Posterior vena cava (tissue), 2 donors: Measurements from ENCODE around the gene TTC28. TPM values are rescaled to one million over a fixed set of nuclear protein-coding genes. Genes with fewer than 3 reads are reported as not detected.

Experiments used
- DNase-seq: peaks from one replicate; pipeline ENCODE4 v3.0.0-alpha.2; 2020; ENCODE audit warnings: low spot score
- intact Hi-C, 2 donors: fragments of 100-400 bp; cut with DNase I; formaldehyde crosslinking; loops; one replicate each; pipeline versions ENCODE4 v1.14.1 to v1.14.2; 2022 to 2023
- total RNA-seq, 2 donors: library from RNA; stranded (reverse); fragmentation: NEBNext Ultra II Directional; extraction: Animal tissue kit (Norgen Biotek cat#: 25700); gene quantifications; one replicate each; pipeline ENCODE4 v1.2.1, GENCODE V29; 2021
- donor health status: DM: yes; HTN: yes; CAD: no.
- donor health status: DM: yes; HTN: yes; CAD: no.

Gene TTC28
- total RNA-seq, 2 donors from 2014 or later, result 36.6 to 51.2 TPM

- intact Hi-C loops, result no loop called here
These were observed 399.8 kb downstream of the TTC28 start for GRCh38 chr22:28279888-28280287.

GRCh38 chr22:28269277-28269676 lies 410.4 kb downstream of the TTC28 start:
- DNase-seq, result no peak
- intact Hi-C loops, result no loop called here

More at GRCh38 chr22:28279888-28280287, 399.8 kb downstream of the TTC28 start:
- no peak for DNase-seq

GRCh38 chr22:28268850-28269249 lies 410.8 kb downstream of the TTC28 start:
- DNase-seq, result no peak
- intact Hi-C loops, result no loop called here

GRCh38 chr22:28268171-28268570 lies 411.5 kb downstream of the TTC28 start:
- DNase-seq, result no peak
- intact Hi-C loops, result no loop called here

GRCh38 chr22:28260619-28261018 lies 419.0 kb downstream of the TTC28 start:
- no peak for DNase-seq
- intact Hi-C loops, result no loop called here

- intact Hi-C loops, result no loop called here
- DNase-seq, result no peak
These were observed 419.8 kb downstream of the TTC28 start for GRCh38 chr22:28259774-28260312.

- no peak for DNase-seq
- intact Hi-C loops, result no loop called here
These were observed 425.2 kb downstream of the TTC28 start for GRCh38 chr22:28254396-28254795.

- intact Hi-C loops, result no loop called here
- no peak for DNase-seq
These were observed 427.1 kb downstream of the TTC28 start for GRCh38 chr22:28252539-28252938.

GRCh38 chr22:28250036-28250695 lies 429.5 kb downstream of the TTC28 start:
- DNase-seq, result no peak
- intact Hi-C loops, result no loop called here

GRCh38 chr22:28249402-28249801 lies 430.2 kb downstream of the TTC28 start:
- intact Hi-C loops, result no loop called here
- no peak for DNase-seq

- no peak for DNase-seq
- intact Hi-C loops, result no loop called here
These were observed 431.8 kb downstream of the TTC28 start for GRCh38 chr22:28247667-28248363.

GRCh38 chr22:28247136-28247535 lies 432.5 kb downstream of the TTC28 start:
- intact Hi-C loops, result no loop called here
- DNase-seq, result no peak

- DNase-seq, result no peak
- intact Hi-C loops, result no loop called here
These were observed 433.2 kb downstream of the TTC28 start for GRCh38 chr22:28246397-28246796.

- intact Hi-C loops, result no loop called here
- DNase-seq, result no peak
These were observed 433.9 kb downstream of the TTC28 start for GRCh38 chr22:28245579-28246224.

GRCh38 chr22:28244757-28245156 lies 434.9 kb downstream of the TTC28 start:
- intact Hi-C loops, result no loop called here

GRCh38 chr22:28243539-28243938 lies 436.1 kb downstream of the TTC28 start:
- DNase-seq, result no peak
- intact Hi-C loops, result no loop called here

More at GRCh38 chr22:28244757-28245156, 434.9 kb downstream of the TTC28 start:
- DNase-seq, result no peak

- intact Hi-C loops, result no loop called here
- no peak for DNase-seq
These were observed 437.9 kb downstream of the TTC28 start for GRCh38 chr22:28241656-28242290.

- intact Hi-C loops, result loop anchor here in 1 of 2 donors (5.0 kb wide), 1 partner anchor 1158 kb away; no protein-coding TSS in a partner anchor
- no peak for DNase-seq
These were observed 439.7 kb downstream of the TTC28 start for GRCh38 chr22:28239941-28240340.

GRCh38 chr22:28237783-28238182 lies 441.9 kb downstream of the TTC28 start:
- intact Hi-C loops, result loop anchor here in 1 of 2 donors (5.0 kb wide), 1 partner anchor 1155 kb away; no protein-coding TSS in a partner anchor
- no peak for DNase-seq

GRCh38 chr22:28237112-28237511 lies 442.5 kb downstream of the TTC28 start:
- intact Hi-C loops, result loop anchor here in 1 of 2 donors (5.0 kb wide), 1 partner anchor 1155 kb away; no protein-coding TSS in a partner anchor

More at GRCh38 chr22:28237112-28237511, 442.5 kb downstream of the TTC28 start:
- no peak for DNase-seq
